ENCODE measurements around the gene RALGAPA2. TPM values are rescaled to one million over a fixed set of nuclear protein-coding genes. Genes with fewer than 3 reads are reported as not detected.
A peak's percentile ranks its signal among the peaks of the same experiment; 100 is the strongest.

The RALGAPA2 gene
- total and polyA plus RNA-seq, 2 of the 13 experiments (the other 11 are each of a cell fraction or from before 2014, with no cell fraction given) = 13.8 to 17.7 TPM

- TF ChIP-seq ZNF710 (CRISPR knock-in tag; IDR thresholded peaks at IDR 0.05; ENCODE audit: borderline replicate concordance) = no peak
- TF ChIP-seq NFIC (IDR thresholded peaks at IDR 0.05; ENCODE audit: low read length) = peak; percentile 92; the same call in 1 of the 2 replicates
- TF ChIP-seq ZNF232 (CRISPR knock-in tag; IDR thresholded peaks at IDR 0.05; ENCODE audit: borderline replicate concordance) = no peak
- peak; percentile 49; the same call in 1 of the 2 replicates for TF ChIP-seq ETV5 (CRISPR knock-in tag; IDR thresholded peaks at IDR 0.05; ENCODE audit: borderline replicate concordance)
- TF ChIP-seq SP5 (CRISPR knock-in tag; IDR thresholded peaks at IDR 0.05; ENCODE audit: borderline replicate concordance, low read depth) = 0 out of 2 replicates have a peak, but pooled peaks have one; percentile 48
- TF ChIP-seq FOXM1 (CRISPR knock-in tag; IDR thresholded peaks at IDR 0.05) = no peak
- no peak for TF ChIP-seq ZNF83 (CRISPR knock-in tag; IDR thresholded peaks at IDR 0.05; ENCODE audit: borderline replicate concordance)
- TF ChIP-seq MEIS1 (CRISPR knock-in tag; IDR thresholded peaks at IDR 0.05; ENCODE audit: borderline replicate concordance) = no peak
- TF ChIP-seq GATAD2A (CRISPR knock-in tag; IDR thresholded peaks at IDR 0.05) = peak; percentile 97
- TF ChIP-seq TCF7L2 (IDR thresholded peaks at IDR 0.05; ENCODE audit: low read depth, low read length) = peak; percentile 69; the same call in 1 of the 2 replicates
- TF ChIP-seq ZNF205 (CRISPR knock-in tag; IDR thresholded peaks at IDR 0.05) = 0 out of 2 replicates have a peak, but pooled peaks have one; percentile 22
- peak; percentile 32; the same call in 1 of the 2 replicates for TF ChIP-seq MLX (CRISPR knock-in tag; IDR thresholded peaks at IDR 0.05)
- TF ChIP-seq KDM6A (CRISPR knock-in tag; IDR thresholded peaks at IDR 0.05; ENCODE audit: low read depth) = peak; percentile 37; the same call in 1 of the 2 replicates
- TF ChIP-seq PRDM10 (CRISPR knock-in tag; IDR thresholded peaks at IDR 0.05; ENCODE audit: low read depth) = no peak
- no peak for TF ChIP-seq ZNF256 (CRISPR knock-in tag; conservative IDR thresholded peaks at IDR 0.05)
- no peak for TF ChIP-seq ZNF451 (CRISPR knock-in tag; IDR thresholded peaks at IDR 0.05)
- TF ChIP-seq ZSCAN29 (CRISPR knock-in tag; conservative IDR thresholded peaks at IDR 0.05) = no peak
- TF ChIP-seq ZNF614 (CRISPR knock-in tag; IDR thresholded peaks at IDR 0.05; ENCODE audit: borderline replicate concordance) = peak; percentile 51; the same call in 1 of the 2 replicates
- TF ChIP-seq ARID2 (CRISPR knock-in tag; IDR thresholded peaks at IDR 0.05; ENCODE audit: borderline replicate concordance) = no peak
- peak; percentile 81 for TF ChIP-seq THAP11 (CRISPR knock-in tag; IDR thresholded peaks at IDR 0.05)
- TF ChIP-seq ZNF644 (CRISPR knock-in tag; IDR thresholded peaks at IDR 0.05; ENCODE audit: low read depth) = peak; percentile 37; the same call in 1 of the 2 replicates
- TF ChIP-seq KAT7 (CRISPR knock-in tag; IDR thresholded peaks at IDR 0.05; ENCODE audit: borderline replicate concordance) = no peak
- TF ChIP-seq ZNF792 (CRISPR knock-in tag; IDR thresholded peaks at IDR 0.05) = peak; percentile 67; the same call in 1 of the 2 replicates
- no peak for TF ChIP-seq MAFK (conservative IDR thresholded peaks at IDR 0.05 in 1 of 2, IDR thresholded peaks at IDR 0.05 in 1 of 2; ENCODE audit: low read length in 2 of 2)
- TF ChIP-seq SSRP1 (CRISPR knock-in tag; IDR thresholded peaks at IDR 0.05) = 0 out of 2 replicates have a peak, but pooled peaks have one; percentile 67
- peak; percentile 53; the same call in 1 of the 2 replicates for TF ChIP-seq DRAP1 (CRISPR knock-in tag; IDR thresholded peaks at IDR 0.05)
- TF ChIP-seq ZNF331 (CRISPR knock-in tag; IDR thresholded peaks at IDR 0.05) = peak; percentile 24; the same call in 1 of the 2 replicates
Measured at GRCh38 chr20:20699144-20699543, 13.3 kb downstream of the RALGAPA2 start (continued).

All from HepG2 (cell line).